Anterior cingulate cortex (tissue), 58 donors: Measurements from ENCODE around the gene TLE3.

ENCODE experiments used
- DNase-seq, 58 donors: peaks; one replicate each; lab custom pipeline; 2025; lab: John Stamatoyannopoulos, UW

TLE3 gene

GRCh38 chr15:70088887-70089691 lies 8.6 kb downstream of the TLE3 start:
- DNase-seq: peak in 3 of 58 donors; percentile 12 to 47 (median 38)

GRCh38 chr15:70088455-70088854 lies 9.3 kb downstream of the TLE3 start:
- no peak for DNase-seq

GRCh38 chr15:70087708-70088352 lies 9.9 kb downstream of the TLE3 start:
- no peak for DNase-seq

GRCh38 chr15:70086636-70087035 lies 11.1 kb downstream of the TLE3 start:
- no peak for DNase-seq

- no peak for DNase-seq
These were observed 13.3 kb downstream of the TLE3 start for GRCh38 chr15:70084461-70084860.

- DNase-seq: no peak
These were observed 13.8 kb downstream of the TLE3 start for GRCh38 chr15:70083946-70084345.

- peak in 1 of 58 donors; percentile 7 for DNase-seq
These were observed 14.3 kb downstream of the TLE3 start for GRCh38 chr15:70083418-70083817.

GRCh38 chr15:70082281-70082900 lies 15.3 kb downstream of the TLE3 start:
- DNase-seq: no peak

- no peak for DNase-seq
These were observed 16.1 kb downstream of the TLE3 start for GRCh38 chr15:70081612-70082011.

- DNase-seq: no peak
These were observed 17.4 kb downstream of the TLE3 start for GRCh38 chr15:70080347-70080746.

- no peak for DNase-seq
These were observed 17.8 kb downstream of the TLE3 start for GRCh38 chr15:70079888-70080287.

- DNase-seq: no peak
These were observed 18.9 kb downstream of the TLE3 start for GRCh38 chr15:70078578-70079417.

GRCh38 chr15:70077188-70078147 lies 20.2 kb downstream of the TLE3 start:
- peak in 45 of 58 donors; percentile 16 to 80 (median 51) for DNase-seq

GRCh38 chr15:70074380-70074779 lies 23.3 kb downstream of the TLE3 start:
- no peak for DNase-seq

GRCh38 chr15:70072479-70072878 lies 25.2 kb downstream of the TLE3 start:
- no peak for DNase-seq

GRCh38 chr15:70071799-70072198 lies 25.9 kb downstream of the TLE3 start:
- no peak for DNase-seq

- DNase-seq: peak in 3 of 58 donors; percentile 13 to 32 (median 25)
These were observed 28.0 kb downstream of the TLE3 start for GRCh38 chr15:70069716-70070115.

GRCh38 chr15:70068783-70069565 lies 28.7 kb downstream of the TLE3 start:
- DNase-seq: peak in 16 of 58 donors; percentile 13 to 48 (median 25)

GRCh38 chr15:70067681-70068080 lies 30.0 kb downstream of the TLE3 start:
- DNase-seq: no peak
